ENCODE measurements around the gene LRRN4CL. TPM values are rescaled to one million over a fixed set of nuclear protein-coding genes. Genes with fewer than 3 reads are reported as not detected.

LRRN4CL gene
- total and polyA plus RNA-seq, 2 of the 4 experiments (the other 2 are of a cell fraction): 0.36 to 0.84 TPM

DNA sequence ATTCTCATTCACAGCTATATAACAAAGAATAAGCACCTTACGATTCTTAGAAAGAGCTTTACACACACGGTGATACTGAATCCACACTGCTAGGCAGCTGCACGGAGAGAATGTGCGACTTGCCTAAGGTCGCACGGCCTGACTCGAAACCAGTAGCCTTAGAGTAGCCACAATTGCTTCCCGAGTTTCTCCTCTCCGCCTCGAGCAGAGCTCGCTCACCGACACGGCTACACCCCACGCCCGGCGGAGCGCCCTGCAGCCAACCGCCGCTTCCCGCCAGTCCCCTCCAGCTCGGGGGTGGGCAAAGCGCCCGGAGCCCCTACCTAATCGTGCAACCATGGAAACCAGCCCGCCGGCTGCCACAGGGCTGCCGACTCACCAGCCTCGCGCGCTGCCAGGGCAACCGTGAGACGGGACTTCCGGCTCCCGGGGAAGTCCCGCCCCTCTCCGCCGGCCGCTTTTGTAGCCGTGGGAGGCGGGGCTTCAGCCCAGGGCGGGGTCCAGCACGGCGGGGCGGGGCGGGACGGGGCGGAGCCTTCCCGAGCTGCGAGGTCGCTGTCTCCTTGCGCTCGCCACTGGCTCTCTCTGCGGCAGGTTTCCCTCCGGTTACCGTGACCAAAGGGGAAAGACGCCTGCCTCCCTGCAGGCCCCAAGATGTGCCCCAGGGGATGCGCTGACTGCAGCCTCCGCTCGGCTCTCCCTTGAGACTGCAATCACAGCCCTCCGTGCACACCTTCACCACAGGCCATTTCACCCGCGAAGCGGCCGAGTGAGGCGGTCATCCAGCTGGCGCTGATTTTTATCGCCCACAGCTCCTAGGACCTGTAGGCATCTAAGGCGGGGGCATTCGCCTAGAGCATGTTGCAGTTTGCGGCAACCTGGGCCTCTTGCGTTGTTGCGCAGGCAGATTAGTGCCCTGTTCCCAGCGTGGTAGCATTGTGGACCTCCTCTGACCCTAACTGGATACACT, 16.8 kb upstream of the LRRN4CL start:
- WGBS, 2 experiments (ENCODE audit: extremely low coverage in 2 of 2, insufficient read length in 1 of 2): 9% methylated on average over 46 of the region's 73 CpGs; no CpG with 5 or more reads in 1 of the 2 experiments
- TF ChIP-seq RAD21 (IDR thresholded peaks at IDR 0.05; ENCODE audit: low read length) (no peak), MAZ (IDR thresholded peaks at IDR 0.05; ENCODE audit: borderline replicate concordance, low read depth, low read length) (peak; percentile 41; the same call in 1 of the 2 replicates), SMC3 (IDR thresholded peaks at IDR 0.05; ENCODE audit: low read depth, low read length) (no peak), MAFK (IDR thresholded peaks at IDR 0.05; ENCODE audit: low read depth, low read length) (no peak), MXI1 (IDR thresholded peaks at IDR 0.05; ENCODE audit: borderline replicate concordance, low read depth, low read length) (peak; percentile 82), POLR2A (IDR thresholded peaks at IDR 0.05; ENCODE audit: low read depth, low read length) (0 out of 2 replicates have a peak, but pooled peaks have one; percentile 31)
- in situ Hi-C loops (cut with MboI; ENCODE audit: low sequenced_read_pairs): no loop called here

More for the DNA sequence above, 16.8 kb upstream of the LRRN4CL start:
- Histone ChIP-seq H3K9ac (ENCODE audit: low read depth, low read length) (peak overlapping the region; percentile 79), H4K5ac (ENCODE audit: low read depth, low read length) (peak overlapping the region; percentile 33; the same call in 1 of the 2 replicates), H3K27ac (ENCODE audit: insufficient read depth, low read length) (peak overlapping the region; percentile 33), H2BK20ac (ENCODE audit: low read depth, low read length) (no peak overlapping the region), H2AFZ (replicated peaks; ENCODE audit: low read length, poor library complexity) (peak overlapping the region; percentile 98), H4K20me1 (ENCODE audit: insufficient read depth, low read length) (no peaks in the 10 kb centered on the region), H4K91ac (ENCODE audit: insufficient read depth, low read depth, low read length) (peak overlapping the region; percentile 55), H2BK5ac (ENCODE audit: low read depth, low read length, poor library complexity, severe bottlenecking) (peak overlapping the region; percentile 41), H3K23ac (ENCODE audit: low read depth, low read length) (peak overlapping the region; percentile 99), H2AK9ac (replicated peaks; ENCODE audit: low read depth, low read length, poor library complexity) (peak overlapping the region; percentile 95), H3K4ac (ENCODE audit: low read depth, low read length) (peak overlapping the region; percentile 90), H2BK15ac (ENCODE audit: low read depth, low read length) (peak overlapping the region; percentile 8; the same call in 1 of the 3 replicates), H3K18ac (ENCODE audit: low read depth, low read length) (peak overlapping the region; percentile 13; the same call in 1 of the 2 replicates), H3K27me3 (ENCODE audit: control insufficient read depth, insufficient read depth, low read length) (no peaks in the 10 kb centered on the region), H3K4me1 (ENCODE audit: control insufficient read depth, insufficient read depth, low read length) (peaks cover 16% of the 10 kb centered on the region), H2AK5ac (ENCODE audit: low read depth, low read length) (peak overlapping the region; percentile 67), H3K14ac (replicated peaks; ENCODE audit: low read depth, low read length) (peak overlapping the region; percentile 97), H3K36me3 (ENCODE audit: control insufficient read depth, insufficient read depth, low read length) (peaks cover 13% of the 10 kb centered on the region), H4K8ac (ENCODE audit: low read depth in 2 of 2, low read length in 2 of 2) (peak overlapping the region; percentile 83 to 84), H3K56ac (ENCODE audit: extremely low read depth, insufficient read depth, low read length) (peak overlapping the region; percentile 75), H3K9me3 (ENCODE audit: control insufficient read depth, insufficient read depth, low read length) (no peaks in the 10 kb centered on the region), H2BK120ac (ENCODE audit: low read depth, low read length) (peak overlapping the region; percentile 80), H3K4me3 (ENCODE audit: insufficient read depth, low read depth, low read length) (peak overlapping the region; percentile 55), H3K79me1 (ENCODE audit: low read depth in 1 of 2, low read length in 2 of 2) (peaks cover 18 to 53% of the 10 kb centered on the region in 2 experiments), H3K9me1 (ENCODE audit: insufficient read depth, low read length) (peaks cover 17% of the 10 kb centered on the region), H3K4me2 (ENCODE audit: low read depth, low read length) (peak overlapping the region; percentile 94)
- BruUV-seq (replicated peaks): no TSS peak
- ChIA-PET POLR2A (ENCODE audit: unreplicated experiment) (interaction anchor here (0.5 to 1.1 kb wide), 2 partner anchors 20 to 603 kb away, joined by 3 to 11 read pairs; no protein-coding TSS in a partner anchor), CTCF (interaction anchor here (0.9 to 1.9 kb wide), 4 partner anchors 12 to 80 kb away, joined by 3 to 6 read pairs (median 4); partner anchors contain the start of gene LRRN4CL)
- DNase-seq (peak; percentile 91), ATAC-seq (ENCODE audit: low read depth) (peak; percentile 90)
- dilution Hi-C loops (cut with HindIII; ENCODE audit: low sequenced_read_pairs, unreplicated experiment) (no loop called here), intact Hi-C loops (cut with micrococcal nuclease) (no loop called here)
